HG02588 (cell line): ENCODE results near the gene NEU1.
"Not testable (repeated sequence)": the region's sequence is repeated elsewhere in the genome, so short reads cannot be mapped to it uniquely, and the experiment has no call there.

Experiments
- ATAC-seq: cut with Tn5 transposase; IDR thresholded peaks from one replicate; pipeline ENCODE4 v1.9.1; 2021; ENCODE audit warnings: mild to moderate bottlenecking, moderate library complexity; ENCODE audit not compliant: unreplicated experiment

The NEU1 gene

GRCh38 chr6:31875877-31876276 is 13.3 kb upstream of the NEU1 start:
- no peak for ATAC-seq

DNA sequence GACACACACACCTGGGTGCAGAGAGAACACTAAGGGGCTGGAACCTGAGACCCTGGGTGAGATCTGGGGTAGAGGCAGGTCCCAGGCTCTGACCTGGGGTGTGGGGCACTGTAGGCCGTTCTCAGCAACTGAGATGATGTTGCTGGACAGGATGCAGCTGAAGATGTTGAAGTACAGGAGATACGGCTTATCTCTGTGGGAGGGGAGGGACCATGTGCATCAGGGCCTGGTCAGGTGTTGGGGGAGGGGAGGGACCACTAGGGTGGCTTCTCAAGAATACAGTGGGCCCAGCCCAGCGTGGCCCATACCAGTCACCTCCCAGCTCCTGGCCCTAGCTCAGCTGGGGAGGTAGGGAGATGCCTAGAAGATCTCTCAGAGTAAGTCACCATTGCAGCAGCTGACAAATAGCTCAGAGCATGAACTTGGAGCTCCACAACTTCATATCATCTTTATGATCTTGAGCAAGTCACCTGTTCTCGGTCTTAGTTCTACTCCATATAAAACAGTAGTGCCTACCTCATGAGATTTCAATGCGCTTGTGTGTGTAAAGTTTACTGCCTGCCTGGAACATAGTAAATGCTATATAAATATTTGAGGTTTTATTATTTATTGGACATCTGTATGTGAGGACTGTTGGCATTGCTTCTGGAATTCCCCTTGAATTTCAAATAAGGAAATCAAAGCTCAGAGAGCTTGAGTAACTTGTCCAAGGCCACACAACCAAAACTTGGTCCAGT is 12.4 kb upstream of the NEU1 start:
- ATAC-seq, result no peak

DNA sequence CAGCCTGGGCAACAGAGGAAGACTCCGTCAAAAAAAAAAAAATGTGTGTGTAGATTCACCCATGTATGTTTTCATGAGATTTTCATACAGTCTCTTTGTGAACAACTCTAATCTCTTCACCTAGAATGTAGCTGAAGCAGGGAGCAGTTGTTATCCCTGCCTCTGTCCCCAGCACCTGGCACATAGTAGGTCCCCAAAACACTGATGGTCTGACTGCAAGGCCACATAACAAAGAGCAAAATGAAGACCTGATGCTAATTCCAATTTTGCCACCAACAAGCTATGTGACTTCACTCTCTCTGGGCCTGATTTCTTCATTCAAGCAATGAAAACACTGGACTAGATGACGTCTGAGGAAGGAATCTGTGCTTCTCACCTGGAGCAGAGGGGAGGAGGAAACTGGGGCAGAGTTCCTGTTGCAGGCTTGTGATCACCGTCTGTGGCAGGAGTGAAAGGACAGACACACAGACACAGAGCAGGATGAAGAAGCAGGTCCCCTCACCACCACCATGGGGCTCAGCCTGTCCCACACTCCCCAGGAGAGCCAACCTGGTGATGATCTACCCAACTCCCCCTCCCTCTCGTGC is 11.6 kb upstream of the NEU1 start:
- ATAC-seq, result no peak

- ATAC-seq, result no peak
Observed at GRCh38 chr6:31871046-31871659, 8.5 kb upstream of the NEU1 start.

DNA sequence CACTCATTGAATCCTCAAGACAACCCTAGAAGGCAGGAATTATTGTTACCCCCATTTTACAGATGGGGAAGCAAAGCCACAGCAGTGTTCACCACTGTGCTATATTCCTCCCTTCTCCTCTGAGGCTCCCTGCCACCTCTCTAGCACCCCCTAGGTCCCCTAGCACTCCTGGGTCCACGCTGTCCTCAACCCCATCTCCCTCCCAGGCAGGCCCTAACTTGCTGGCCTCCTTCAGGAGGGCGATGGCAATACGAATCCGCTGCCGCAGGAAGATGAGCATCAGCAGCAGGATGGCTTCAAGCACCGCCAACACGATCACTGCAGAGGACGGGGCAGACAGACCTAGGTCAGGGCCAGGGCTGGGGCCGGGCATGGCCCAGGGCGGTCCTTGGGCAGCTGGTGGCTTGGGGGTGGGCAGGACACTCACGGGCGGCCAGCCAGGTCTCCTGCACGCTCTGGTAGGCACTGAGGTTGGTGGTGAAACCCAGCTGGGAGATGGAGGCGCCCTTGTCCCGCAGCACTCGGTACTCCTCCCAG is 7.8 kb upstream of the NEU1 start:
- ATAC-seq, result no peak

DNA sequence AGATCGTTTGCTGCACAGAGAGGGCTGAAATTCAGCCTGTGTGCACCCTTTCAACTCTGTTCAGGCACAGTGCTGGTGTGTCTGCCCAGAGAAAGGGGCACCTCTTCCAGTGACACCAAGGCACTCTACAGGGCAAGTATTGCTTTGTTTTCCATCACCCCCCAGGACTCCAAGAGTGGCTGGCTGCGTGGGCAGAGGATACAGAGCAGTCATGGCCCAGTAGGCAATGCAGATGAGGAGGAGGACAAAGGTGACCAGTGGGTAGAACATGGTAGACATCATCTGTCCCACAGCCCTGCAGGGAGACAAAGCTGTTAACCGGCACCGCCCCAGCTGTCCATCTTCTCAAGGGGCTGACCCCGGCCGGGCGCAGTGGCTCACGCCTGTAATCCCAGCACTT is 6.7 kb upstream of the NEU1 start:
- no peak for ATAC-seq

DNA sequence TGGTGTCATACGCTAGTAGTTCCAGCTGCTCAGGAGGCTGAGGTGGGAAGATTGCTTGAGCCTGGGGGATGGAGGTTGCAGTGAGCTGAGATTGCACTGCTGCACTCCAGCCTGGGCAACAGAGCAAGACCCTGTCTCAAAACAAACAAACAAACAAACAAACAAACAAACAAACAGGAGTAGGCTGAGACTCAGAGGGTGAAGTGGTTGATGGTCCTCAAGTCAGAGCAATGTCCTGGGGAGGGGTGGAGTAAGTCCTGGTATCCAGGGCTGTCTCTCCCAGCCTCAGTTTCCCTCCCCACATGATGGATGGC is 6.0 kb upstream of the NEU1 start:
- not testable (repeated sequence) for ATAC-seq

GRCh38 chr6:31865205-31866118 is 2.8 kb upstream of the NEU1 start:
- ATAC-seq, result no peak

DNA sequence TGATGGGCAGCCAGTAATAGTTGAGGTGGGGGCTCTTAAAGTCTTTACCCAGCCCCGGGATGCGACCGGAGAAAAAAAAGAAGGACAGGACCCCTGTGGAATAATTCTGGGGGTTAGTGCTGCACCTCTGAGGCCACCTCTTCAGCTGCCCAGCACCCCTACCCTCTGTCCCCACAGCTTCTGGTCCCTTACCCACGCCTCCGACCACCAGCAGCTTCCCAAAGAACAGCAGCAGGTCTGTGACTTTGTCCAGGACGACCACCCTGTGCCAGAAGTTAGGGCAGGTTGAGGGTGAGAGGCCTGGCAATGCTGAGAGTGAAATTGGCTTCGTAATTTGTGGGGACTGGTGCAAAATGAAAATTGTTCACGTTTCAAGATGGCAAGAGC is 2.2 kb upstream of the NEU1 start:
- ATAC-seq, result no peak

DNA sequence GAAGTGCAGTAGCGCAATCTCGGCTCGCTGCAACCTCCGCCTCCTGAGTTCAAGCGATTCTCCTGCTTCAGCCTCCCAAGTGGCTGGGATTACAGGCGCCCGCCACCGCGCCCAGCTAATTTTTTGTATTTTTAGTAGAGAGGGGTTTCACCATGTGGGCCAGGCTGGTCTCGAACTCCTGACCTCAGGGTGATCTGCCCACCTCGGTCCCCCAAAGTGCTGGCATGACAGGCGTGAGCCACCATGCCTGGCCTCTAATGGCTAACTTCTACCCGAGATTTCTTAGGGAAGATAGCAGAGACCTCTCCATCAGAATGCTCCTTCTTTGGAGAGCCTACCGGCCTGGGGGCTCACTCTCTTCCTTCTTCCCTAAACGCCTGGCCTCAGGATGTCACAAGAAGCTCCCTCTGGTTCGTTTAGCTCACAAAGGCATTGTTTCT is 1.5 kb upstream of the NEU1 start:
- ATAC-seq, result not testable (repeated sequence)

DNA sequence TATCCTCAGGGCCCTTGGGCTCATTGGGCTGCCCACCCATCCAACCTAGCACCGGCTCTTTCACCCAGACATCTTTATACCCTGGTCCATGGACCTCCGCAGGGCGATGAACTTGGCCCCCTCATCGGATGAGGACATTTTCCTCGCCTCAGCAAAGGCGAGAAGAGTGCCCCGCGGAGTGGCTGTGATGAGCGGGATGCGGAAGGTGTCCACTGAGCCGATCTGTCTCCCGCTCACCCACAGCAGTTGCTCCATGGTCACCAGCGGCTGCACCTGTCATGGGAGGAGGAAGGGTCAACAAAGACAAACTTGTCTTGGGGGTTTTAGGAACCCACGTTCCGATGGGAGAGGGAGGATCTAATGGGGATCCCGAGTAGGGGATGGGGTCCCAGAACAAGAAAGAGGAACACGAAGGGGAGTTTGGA is 690 bp downstream of the NEU1 start:
- no peak for ATAC-seq

DNA sequence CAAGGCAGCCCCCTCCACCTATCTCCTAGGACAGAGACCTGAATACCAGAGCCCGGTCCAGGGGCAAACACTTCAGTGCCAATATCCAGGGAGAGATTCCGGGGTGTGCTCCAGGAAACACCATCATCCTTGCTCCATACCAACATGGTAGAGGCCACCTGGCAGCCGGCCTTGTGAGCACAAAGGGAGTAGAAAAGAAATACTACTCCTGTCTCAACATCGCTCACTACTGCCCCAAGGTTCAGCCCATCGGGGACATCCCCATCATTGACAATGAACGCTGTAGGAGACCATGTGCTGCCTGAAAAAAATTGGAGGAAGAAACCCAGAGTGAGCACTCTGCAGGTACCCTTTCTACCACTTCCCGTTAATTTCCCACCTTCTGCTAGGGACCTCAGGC is 1.5 kb downstream of the NEU1 start:
- no peak for ATAC-seq

- no peak for ATAC-seq
Observed at GRCh38 chr6:31860349-31860748, 2.3 kb downstream of the NEU1 start.

DNA sequence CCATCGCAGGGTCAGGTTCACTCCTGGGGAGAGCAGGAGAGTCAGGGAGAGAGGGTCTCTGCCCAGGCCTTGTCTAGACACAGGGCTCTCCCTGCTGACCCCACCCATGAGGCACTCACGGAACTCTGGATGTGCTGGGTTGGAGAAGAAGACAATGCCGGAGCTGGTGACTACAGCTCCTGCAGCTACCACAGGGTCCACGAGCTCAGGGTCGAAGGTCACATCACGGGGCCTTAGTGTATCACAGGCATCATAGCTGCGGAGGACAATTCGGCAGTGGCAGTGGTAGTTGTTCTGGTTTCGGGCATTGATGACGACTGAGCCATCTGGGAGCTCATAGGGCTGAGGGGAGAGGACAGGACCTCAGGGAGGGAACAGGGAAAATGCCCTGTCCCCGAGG is 2.7 kb downstream of the NEU1 start:
- ATAC-seq, result no peak

GRCh38 chr6:31858707-31859106 is 3.9 kb downstream of the NEU1 start:
- no peak for ATAC-seq

- ATAC-seq, result not testable (repeated sequence)
Observed at GRCh38 chr6:31857774-31858173, 4.8 kb downstream of the NEU1 start.

GRCh38 chr6:31851980-31852718 is 10.5 kb downstream of the NEU1 start:
- not testable (repeated sequence) for ATAC-seq

- no peak for ATAC-seq
Observed at GRCh38 chr6:31851485-31851832, 11.2 kb downstream of the NEU1 start.

- ATAC-seq, result no peak
Observed at GRCh38 chr6:31850765-31851484, 11.7 kb downstream of the NEU1 start.
